Skin of body (tissue), 2 donors: ENCODE data around the gene SIDT2. TPM values are rescaled to one million over a fixed set of nuclear protein-coding genes. Genes with fewer than 3 reads are reported as not detected.
"Not testable (repeated sequence)": the region's sequence is repeated elsewhere in the genome, so short reads cannot be mapped to it uniquely, and the experiment has no call there.

Experiments used
- DNase-seq: peaks from one replicate; lab custom pipeline; 2025; lab: John Stamatoyannopoulos, UW
- total RNA-seq: library from RNA; depleted of rRNA; stranded (reverse); fragments of >200 nt; gene quantifications from one replicate; pipeline ENCODE4 v1.2.3, GENCODE V29; 2014

SIDT2 gene
- total RNA-seq, 1 donor from 2014 or later: 20.8 TPM

DNA sequence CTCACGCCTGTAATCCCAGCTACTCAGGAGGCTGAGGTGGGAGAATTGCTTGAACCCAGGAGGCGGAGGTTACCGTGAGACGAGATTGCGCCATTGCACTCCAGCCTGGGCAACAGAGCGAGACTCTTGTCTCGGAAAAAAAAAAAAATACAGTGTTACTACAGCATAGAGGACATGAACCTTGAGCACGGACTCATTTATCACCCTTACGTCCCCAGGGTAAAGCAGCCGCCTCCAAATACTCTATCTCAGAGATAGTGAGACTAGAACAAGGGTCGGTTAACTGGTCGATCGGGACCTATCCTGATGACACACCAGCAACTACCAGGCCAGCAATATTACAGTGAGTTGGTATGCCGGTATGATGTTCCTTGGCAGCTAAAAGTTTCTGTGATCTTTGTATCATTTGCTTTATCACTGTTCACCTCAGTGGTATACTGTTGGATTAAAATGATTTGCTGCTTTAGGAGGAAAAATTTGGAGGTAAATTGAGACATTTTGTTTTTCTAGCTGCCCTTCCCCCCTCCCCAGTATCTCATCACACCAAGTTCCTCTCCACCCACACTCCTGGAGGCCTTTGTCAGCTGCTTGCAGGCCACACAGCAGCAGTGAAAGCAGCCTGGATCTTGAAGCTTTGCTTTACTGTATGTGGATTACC is 7.0 kb upstream of the SIDT2 start:
- no peak for DNase-seq

GRCh38 chr11:117172724-117173421 is 5.7 kb upstream of the SIDT2 start:
- no peak for DNase-seq

DNA sequence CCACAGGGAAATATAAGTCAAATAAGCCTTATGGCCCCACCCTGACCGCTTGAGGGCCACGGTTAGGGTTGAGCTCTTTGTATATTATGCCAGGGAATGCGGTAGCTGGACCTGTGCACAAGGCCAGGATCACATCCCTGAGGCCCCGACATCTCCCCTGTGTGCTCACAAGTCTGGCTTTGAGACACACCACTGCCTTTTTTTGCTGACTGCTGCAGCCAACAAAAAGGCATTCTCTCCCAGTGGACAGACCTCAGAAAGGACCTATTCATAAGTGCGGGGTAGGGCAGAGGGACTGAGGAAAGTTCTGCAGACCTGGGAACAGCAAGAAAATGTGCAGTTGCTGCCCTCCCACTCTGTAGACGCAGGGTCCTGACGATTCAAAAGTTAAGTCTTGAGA is 3.4 kb upstream of the SIDT2 start:
- no peak for DNase-seq

- no peak for DNase-seq
Observed at GRCh38 chr11:117175781-117176180, 2.8 kb upstream of the SIDT2 start.

- DNase-seq: no peak
Observed at GRCh38 chr11:117176186-117176585, 2.4 kb upstream of the SIDT2 start.

GRCh38 chr11:117177534-117178209 is 871 bp upstream of the SIDT2 start:
- no peak for DNase-seq

DNA sequence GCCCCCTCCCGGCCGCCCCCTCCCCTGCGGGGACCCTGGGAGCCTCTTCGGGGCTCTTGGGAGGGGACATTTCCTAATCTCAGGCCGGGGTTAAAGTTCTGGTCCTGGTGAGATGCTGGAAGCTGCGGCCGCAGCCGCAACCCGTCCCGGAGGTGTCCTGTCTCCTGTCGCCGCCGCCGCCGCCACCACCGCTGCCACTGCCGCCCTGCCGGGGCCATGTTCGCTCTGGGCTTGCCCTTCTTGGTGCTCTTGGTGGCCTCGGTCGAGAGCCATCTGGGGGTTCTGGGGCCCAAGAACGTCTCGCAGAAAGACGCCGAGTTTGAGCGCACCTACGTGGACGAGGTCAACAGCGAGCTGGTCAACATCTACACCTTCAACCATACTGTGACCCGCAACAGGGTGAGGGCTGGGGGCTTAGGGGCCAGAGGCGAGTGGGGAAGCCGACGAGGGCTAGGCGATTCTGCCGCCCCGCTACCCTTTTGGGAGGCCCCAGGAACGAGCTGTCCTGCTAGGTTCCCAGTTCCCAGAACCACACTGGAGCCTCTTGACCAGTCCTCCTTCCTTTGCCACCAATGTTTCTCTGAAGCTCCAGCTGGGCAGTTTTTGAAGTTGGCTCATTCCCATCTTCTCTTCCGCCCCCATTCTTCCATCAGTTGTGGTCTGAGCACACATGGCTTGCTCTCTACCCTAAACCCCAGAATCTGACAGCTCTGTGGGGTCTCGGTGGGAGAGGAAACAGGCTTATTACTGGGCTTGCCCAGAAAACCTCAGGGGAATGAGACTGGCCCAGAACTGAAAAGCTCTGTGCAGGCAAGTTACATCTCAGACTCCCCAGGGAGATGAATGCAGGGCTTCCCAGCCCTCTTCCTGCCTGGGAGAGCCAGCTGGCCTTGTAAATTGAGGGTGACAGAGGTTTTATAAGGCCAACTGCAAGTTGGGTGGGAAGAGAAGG is 781 bp downstream of the SIDT2 start:
- no peak for DNase-seq

- DNase-seq: no peak
Observed at GRCh38 chr11:117180020-117180419, 1.5 kb downstream of the SIDT2 start.

GRCh38 chr11:117180661-117181585 is 2.4 kb downstream of the SIDT2 start:
- DNase-seq: no peak

DNA sequence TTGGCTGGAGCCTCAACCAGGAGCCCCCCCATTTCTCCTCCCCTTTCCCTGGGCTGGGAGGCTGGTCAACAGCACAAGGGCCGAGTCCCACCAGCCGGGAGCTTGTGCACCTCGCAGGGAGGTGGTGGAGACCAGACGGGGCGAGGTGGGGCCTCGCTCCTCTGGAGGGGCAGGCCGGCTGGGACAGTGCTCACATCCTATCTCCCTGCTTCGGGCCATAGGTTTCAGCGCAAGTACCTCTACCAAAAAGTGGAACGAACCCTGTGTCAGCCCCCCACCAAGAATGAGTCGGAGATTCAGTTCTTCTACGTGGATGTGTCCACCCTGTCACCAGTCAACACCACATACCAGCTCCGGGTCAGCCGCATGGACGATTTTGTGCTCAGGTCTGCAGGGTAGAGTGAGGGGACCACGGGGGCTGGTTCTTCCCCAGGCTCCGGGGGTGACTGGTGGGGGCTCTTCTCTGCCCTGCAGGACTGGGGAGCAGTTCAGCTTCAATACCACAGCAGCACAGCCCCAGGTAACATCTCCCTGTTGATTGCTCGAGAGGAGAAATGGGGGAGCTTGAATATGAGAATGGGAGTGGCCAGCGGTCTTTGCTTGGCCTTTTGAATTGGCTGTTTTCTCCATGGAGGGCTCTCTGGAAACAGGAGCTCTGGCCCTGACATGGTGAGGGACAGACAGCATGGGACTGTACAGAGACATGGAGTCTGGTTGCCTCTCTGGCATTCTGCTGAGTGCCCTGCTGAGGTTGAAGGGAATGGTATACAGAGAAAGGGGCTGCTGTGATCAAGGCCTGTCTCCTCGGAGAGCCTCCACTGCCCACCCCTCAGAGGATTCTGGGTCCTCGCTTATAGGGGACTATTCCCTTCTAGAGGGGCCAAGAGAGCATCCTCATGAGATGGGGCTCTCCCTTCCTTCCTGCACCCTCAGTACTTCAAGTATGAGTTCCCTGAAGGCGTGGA is 3.3 kb downstream of the SIDT2 start:
- no peak for DNase-seq

- no peak for DNase-seq
Observed at GRCh38 chr11:117182551-117182935, 4.0 kb downstream of the SIDT2 start.

GRCh38 chr11:117183178-117183577 is 4.6 kb downstream of the SIDT2 start:
- DNase-seq: not testable (repeated sequence)

GRCh38 chr11:117183724-117184349 is 5.3 kb downstream of the SIDT2 start:
- no peak for DNase-seq

DNA sequence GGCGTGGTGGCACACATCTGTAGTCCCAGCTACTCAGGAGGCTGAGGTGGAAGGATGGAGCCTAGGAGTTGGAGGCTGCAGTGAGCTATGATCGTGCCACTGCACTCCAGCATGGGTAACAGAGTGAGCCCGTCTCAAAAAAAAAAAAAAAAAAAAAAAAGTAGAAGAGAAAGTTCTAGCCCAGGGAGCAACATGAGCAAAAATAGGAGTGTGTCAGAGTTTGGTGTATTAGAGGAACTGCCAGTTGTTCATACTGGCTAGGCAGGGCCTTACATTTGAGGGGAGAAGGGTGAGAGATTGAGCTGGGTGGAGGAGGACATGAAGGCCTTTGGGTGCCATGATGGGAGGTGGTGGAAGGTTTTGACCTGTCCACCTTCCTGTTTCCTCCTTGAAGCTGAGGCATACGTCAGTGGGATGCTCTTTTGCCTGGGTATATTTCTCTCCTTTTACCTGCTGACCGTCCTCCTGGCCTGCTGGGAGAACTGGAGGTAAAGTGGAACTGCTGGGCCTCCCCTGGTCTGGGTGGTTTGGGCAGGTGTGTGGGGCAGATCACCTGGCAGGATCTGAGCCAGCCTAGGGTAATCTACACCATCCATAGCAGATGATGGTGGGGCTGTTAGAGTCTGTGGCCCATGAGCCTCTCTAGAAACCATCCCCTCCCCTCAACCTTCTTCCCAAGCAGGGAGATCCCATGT is 7.3 kb downstream of the SIDT2 start:
- DNase-seq: no peak

DNA sequence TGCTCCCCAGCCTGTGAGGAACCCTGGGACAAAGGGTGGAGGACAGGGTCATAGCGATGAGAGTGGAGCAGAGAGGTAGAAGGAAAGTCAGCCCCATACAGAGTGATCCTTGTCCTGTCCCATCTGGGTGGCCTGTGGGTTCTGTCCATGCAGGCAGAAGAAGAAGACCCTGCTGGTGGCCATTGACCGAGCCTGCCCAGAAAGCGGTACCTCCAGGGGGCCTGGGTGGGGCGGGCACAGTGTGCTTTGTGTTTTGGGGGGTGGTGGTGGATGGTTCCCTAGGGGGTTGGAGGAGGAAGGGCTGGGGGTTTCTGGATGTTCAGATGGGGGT is 7.9 kb downstream of the SIDT2 start:
- no peak for DNase-seq

DNA sequence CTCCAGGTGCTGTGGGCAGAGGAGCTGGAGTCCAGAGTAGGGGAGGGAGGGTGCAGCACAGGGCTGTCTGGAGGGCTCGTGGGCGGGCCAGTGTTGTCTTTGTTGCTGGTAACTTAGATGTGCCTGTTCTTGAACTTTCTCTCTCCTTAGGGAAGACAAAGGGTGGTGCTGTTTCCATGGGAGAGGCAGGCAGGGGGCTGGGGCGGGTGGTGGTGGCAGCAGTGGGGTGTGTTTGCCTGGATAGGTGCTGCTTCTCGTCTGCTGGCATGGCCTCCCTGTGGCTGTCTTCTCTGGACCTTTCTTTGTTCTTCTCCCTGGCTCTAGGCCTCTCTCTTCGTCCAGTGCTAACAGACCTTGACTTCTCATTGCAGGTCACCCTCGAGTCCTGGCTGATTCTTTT is 8.5 kb downstream of the SIDT2 start:
- no peak for DNase-seq

DNA sequence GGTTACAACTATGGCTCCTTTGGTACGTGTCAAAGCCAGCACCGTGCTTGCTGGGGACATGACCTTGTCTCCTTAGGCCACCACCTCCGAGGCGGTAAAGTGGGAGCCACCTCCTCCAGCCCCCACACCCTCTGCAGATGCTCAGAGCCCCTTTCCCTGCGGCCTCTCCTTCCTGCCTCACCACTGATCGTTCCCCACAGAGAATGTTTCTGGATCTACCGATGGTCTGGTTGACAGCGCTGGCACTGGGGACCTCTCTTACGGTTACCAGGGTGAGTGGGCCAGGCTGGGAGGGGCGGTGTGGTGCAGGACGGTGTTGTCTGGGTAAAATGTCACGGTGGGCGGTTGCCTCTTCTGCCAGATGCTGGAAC is 8.9 kb downstream of the SIDT2 start:
- DNase-seq: no peak

GRCh38 chr11:117187799-117188481 is 9.4 kb downstream of the SIDT2 start:
- no peak for DNase-seq
